GM13977 (cell line): ENCODE results near the gene RHOH.

Experiments
- DNase-seq: peaks from one replicate; pipeline ENCODE4 v3.0.0; 2012; ENCODE audit warnings: low spot score
- CTCF ChIP-seq: IDR thresholded peaks from 2 replicates; pipeline ENCODE4 v1.5.1; 2012; ENCODE audit warnings: mild to moderate bottlenecking, control low read depth; ENCODE audit not compliant: insufficient read depth; ENCODE audit errors: extremely low read depth, missing control alignments
- in situ Hi-C: fragments of 300-500 bp; cut with MboI; formaldehyde crosslinking; loops from one replicate; pipeline ENCODE4 v1.12.0; 2022; ENCODE audit warnings: low sequenced_read_pairs, low pct_unique_long_range_greater_than_20kb, mixed read lengths, inconsistent platforms; ENCODE audit not compliant: unreplicated experiment

Gene RHOH

GRCh38 chr4:40211224-40212185 is 14.7 kb downstream of the RHOH start:
- TF ChIP-seq CTCF: no peak
- in situ Hi-C loops: loop anchor here (25.0 kb wide), 1 partner anchor 101 kb away; no protein-coding TSS in a partner anchor
- DNase-seq: no peak

DNA sequence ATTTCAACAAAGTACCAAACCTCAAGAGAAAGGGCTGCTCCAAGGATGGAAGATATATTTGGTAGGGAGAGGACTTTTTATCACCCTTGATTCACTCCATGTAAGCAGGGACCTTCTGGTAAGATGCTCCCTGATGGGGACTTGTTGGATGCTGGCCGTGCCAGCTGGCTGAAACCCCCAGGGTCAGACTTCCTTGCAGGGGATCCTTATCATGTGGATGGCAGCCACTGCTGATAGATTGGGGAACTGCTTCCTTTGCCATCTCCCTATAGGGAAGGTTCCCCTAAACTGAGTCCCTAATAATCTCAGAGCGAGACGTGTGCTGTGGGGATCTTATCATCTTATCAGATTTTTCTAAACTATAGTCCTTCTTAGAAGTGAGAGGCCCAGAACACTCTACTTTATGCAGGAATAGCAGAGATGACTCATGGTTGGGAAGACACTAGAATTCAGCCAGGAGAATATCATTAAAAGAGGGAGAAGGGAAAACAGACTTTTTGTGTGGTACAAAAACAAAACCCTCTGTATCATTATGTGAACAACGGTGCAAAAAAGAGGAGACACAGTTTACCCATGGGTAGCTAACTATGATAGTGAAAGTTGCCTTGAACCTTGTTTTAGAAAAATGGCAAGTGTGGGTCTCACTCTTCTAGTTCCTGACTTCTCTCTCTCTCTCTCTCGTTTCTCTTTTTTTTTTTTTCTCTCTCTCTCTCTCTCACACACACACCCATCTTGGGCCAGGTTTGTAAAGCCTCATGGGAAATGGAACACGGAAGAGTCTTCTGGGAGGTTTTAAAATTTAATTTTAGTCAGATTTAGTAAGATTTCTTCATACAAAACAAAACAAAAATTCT is 16.1 kb downstream of the RHOH start:
- in situ Hi-C loops: loop anchor here (25.0 kb wide), 1 partner anchor 99 kb away; no protein-coding TSS in a partner anchor
- TF ChIP-seq CTCF: no peak
- no peak for DNase-seq

- in situ Hi-C loops: loop anchor here (25.0 kb wide), 1 partner anchor 98 kb away; no protein-coding TSS in a partner anchor
- DNase-seq: no peak
- TF ChIP-seq CTCF: no peak
Observed at GRCh38 chr4:40214038-40214437, 17.2 kb downstream of the RHOH start.

DNA sequence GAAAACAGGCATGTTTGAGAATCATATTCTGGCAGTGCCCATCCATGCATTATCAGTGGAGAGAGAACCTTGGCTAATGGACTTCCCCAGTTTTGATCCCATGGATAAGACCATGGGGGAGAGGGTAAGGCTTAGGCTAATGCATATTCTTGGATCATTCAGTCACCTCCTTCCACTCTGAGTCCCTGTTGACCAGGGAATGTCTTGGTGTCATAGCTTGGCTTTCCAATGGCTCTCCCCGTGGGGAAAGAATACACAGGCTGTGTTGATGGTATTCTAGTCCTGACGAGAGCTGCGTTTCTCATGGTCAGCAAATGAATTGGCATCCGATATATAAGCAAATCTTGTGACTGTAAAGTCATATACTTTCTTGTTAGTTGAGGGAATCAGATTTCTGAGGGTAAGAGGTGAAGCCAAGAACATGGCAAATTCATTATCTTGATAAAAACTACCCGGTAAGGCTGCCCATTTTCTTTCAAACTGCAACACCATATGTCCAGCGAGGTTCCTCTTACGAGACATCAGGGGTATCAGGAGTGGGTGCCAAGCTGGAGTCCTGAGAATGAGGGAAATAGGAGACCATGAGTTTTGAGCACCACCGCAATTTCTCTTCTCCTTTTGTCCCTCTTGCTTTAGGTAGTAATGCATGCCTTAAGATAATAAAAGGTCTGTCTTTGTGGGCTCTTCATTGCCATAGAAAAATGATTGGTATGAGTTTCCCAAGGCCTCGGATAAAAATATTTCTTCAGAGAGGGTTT is 18.0 kb downstream of the RHOH start:
- TF ChIP-seq CTCF: no peak
- in situ Hi-C loops: loop anchor here (25.0 kb wide), 1 partner anchor 97 kb away; no protein-coding TSS in a partner anchor

DNA sequence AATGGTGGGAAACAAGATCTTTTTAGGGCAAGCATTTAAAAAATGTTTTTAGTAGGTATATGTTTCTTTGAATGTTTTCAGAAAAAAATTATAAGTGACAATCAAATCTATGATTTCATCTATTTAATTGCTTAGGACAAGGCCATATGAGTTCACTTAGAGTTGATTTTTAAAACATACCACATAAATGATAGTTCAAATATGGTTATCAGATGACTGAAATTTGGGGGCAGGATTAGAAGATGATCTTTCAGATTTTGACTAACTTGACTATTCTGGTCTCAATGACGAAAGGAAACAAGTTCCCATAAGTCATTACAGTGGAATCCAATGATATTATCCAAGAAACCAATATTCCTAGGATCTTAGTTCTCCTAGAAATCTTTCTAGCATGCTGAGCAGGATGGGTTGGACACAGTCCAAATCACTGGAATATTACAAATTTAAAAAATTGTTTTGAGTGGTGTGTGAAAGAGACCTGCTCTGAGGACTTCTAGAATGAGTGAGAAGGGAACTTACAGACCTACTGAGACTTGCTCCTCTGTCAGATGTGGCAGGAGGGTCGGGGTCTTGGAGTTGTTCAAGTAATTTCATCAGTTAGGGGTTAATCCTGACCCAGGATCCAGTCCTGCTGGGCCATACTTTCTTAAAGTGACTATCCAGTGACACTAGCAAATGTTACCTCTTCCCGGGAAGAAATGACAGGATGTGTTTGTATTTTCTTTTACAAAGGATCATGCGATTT is 20.0 kb downstream of the RHOH start:
- TF ChIP-seq CTCF: no peak
- DNase-seq: no peak
- in situ Hi-C loops: loop anchor here (25.0 kb wide), 1 partner anchor 96 kb away; no protein-coding TSS in a partner anchor

More for the DNA sequence above, 18.0 kb downstream of the RHOH start:
- DNase-seq: no peak
